HEK293T (cell line): Measurements from ENCODE around the gene USB1.

Experiments
- ARNT ChIP-seq: fragments of 450-650 bp; IDR thresholded peaks from 2 replicates; pipeline ENCODE4 v1.6.1; 2017; ENCODE audit warnings: mild to moderate bottlenecking
- NFRKB ChIP-seq: fragments of 450-650 bp; IDR thresholded peaks from 2 replicates; pipeline ENCODE4 v1.6.1; 2016; ENCODE audit warnings: mild to moderate bottlenecking, moderate library complexity
- PKNOX1 ChIP-seq: fragments of 450-650 bp; IDR thresholded peaks from 2 replicates; pipeline ENCODE4 v1.6.1; 2016
- SUZ12 ChIP-seq: fragments of 450-650 bp; IDR thresholded peaks from 2 replicates; pipeline ENCODE4 v1.6.1; 2016; ENCODE audit warnings: mild to moderate bottlenecking
- TARDBP ChIP-seq: fragments of 450-650 bp; IDR thresholded peaks from 2 replicates; pipeline ENCODE4 v1.6.1; 2016

- TF ChIP-seq SUZ12 = no peak
- no peak for TF ChIP-seq ARNT
- no peak for TF ChIP-seq TARDBP
- TF ChIP-seq NFRKB = no peak
- no peak for TF ChIP-seq PKNOX1
Measured at GRCh38 chr16:58047557-58048348, 46.5 kb downstream of the USB1 start.
